Neural progenitor cell (in vitro differentiated cells): ENCODE data around the gene SERGEF.

Source experiments
- CTCF ChIP-seq: fragments of 200-600 bp; sonication (generic); IDR thresholded peaks from 2 replicates; pipeline ENCODE4 v1.5.1; 2017; ENCODE audit warnings: antibody characterized with exemption, mild to moderate bottlenecking
- EZH2phosphoT487 ChIP-seq: fragments of 200-600 bp; sonication (generic); IDR thresholded peaks from 2 replicates; pipeline ENCODE4 v1.6.1; 2017; ENCODE audit warnings: antibody characterized with exemption

GRCh38 chr11:17958446-17958845 lies 54.4 kb downstream of the SERGEF start:
- TF ChIP-seq CTCF (no peak), EZH2phosphoT487 (no peak)
